Right lobe of liver (tissue), 6 donors: ENCODE results near the gene VSX2. TPM values are rescaled to one million over a fixed set of nuclear protein-coding genes. Genes with fewer than 3 reads are reported as not detected.
A peak's percentile ranks its signal among the peaks of the same experiment; 100 is the strongest.

Source experiments
- ATAC-seq, 4 donors: fragments of 200-7000 bp; cut with Tn5 transposase; one replicate each; pipeline ENCODE4 v1.9.1; 2020; ENCODE audit warnings: mild to moderate bottlenecking in 4 of 4, moderate library complexity in 4 of 4
- DNase-seq, 3 donors: peaks; one replicate each; pipeline ENCODE4 v3.0.0-alpha.2; 2020
- H3K27ac ChIP-seq, 3 donors: fragments of 200-600 bp; one replicate each; pipeline ENCODE4 v1.8.0; 2022
- H3K27me3 ChIP-seq, 2 donors: fragments of 200-600 bp; one replicate each; pipeline ENCODE4 v1.8.0; 2022
- H3K36me3 ChIP-seq, 4 donors: fragments of 200-600 bp; sonication (generic) in 1 of 4; one replicate each; pipeline versions ENCODE4 v1.5.1 to v1.8.0; 2017 to 2022; ENCODE audit warnings: control low read depth in 1 of 4
- H3K4me1 ChIP-seq, 4 donors: fragments of 200-600 bp; sonication (generic) in 1 of 4; one replicate each; pipeline versions ENCODE4 v1.5.1 to v1.8.0; 2017 to 2022; ENCODE audit warnings: control low read depth in 1 of 4
- H3K4me3 ChIP-seq, 3 donors: fragments of 200-600 bp; one replicate each; pipeline ENCODE4 v1.8.0; 2022
- H3K9me3 ChIP-seq, 4 donors: fragments of 200-600 bp; sonication (generic) in 1 of 4; one replicate each; pipeline versions ENCODE4 v1.5.1 to v1.8.0; 2017 to 2022; ENCODE audit warnings: control low read depth in 1 of 4
- CTCF ChIP-seq, 4 donors: fragments of 200-600 bp in 3 of 4; fragments of 450-650 bp in 1 of 4; IDR thresholded peaks; one replicate each; pipeline versions ENCODE4 v1.5.1 to v1.8.0; 2016 to 2022; ENCODE audit warnings: antibody characterized with exemption in 4 of 4, mild to moderate bottlenecking in 2 of 4
- POLR2A ChIP-seq: fragments of 450-650 bp; IDR thresholded peaks from one replicate; pipeline ENCODE4 v1.6.1; 2017; ENCODE audit warnings: antibody characterized with exemption, mild to moderate bottlenecking
- WGBS: methylation state at CpG from one replicate; pipeline ENCODE4 v1.1.6; 2018; ENCODE audit warnings: low coverage, low lambda C conversion rate; ENCODE audit not compliant: insufficient coverage; ENCODE audit errors: missing lambda C conversion rate; 5-methylcytosine and 5-hydroxymethylcytosine counted together
- intact Hi-C, 2 donors: fragments of 100-400 bp; cut with DNase I; formaldehyde crosslinking; loops; one replicate each; pipeline versions ENCODE4 v1.11.2 to v1.14.1; 2022
- total RNA-seq, 6 experiments: library from RNA; depleted of rRNA in 2 of 6; stranded (reverse); fragments of >200 nt in 2 of 6; fragmentation: NEBNext Ultra II Directional in 3 of 6; extraction: Animal tissue kit (Norgen Biotek cat#: 25700) in 3 of 6; gene quantifications; one replicate each; pipeline versions ENCODE4 v1.1.0 to v1.2.4, GENCODE V29; 2016 to 2023
- donor health status: DM: no; HTN: yes; CAD: no.
- donor health status: DM: no; HTN: no; CAD: no.
- donor health status: DM: no; HTN: no; CAD: no.
- donor health status: DM: no; HTN: yes; CAD: no.
- donor health status: DM: no; HTN: yes; CAD: no.

VSX2 gene
- total RNA-seq, 6 experiments from 2014 or later = not detected

- ATAC-seq (no peak), DNase-seq (no peak)
- Histone ChIP-seq H3K36me3 (no peaks in the 10 kb centered on the region), H3K4me3 (no peak overlapping the region), H3K27me3 (no peaks in the 10 kb centered on the region), H3K27ac (no peak overlapping the region), H3K4me1 (peaks cover 0 to 14% (median 4%) of the 10 kb centered on the region in 4 donors), H3K9me3 (no peaks in the 10 kb centered on the region)
- intact Hi-C loops = no loop called here
- WGBS = 40% methylated on average over 1 of the region's 3 CpGs
- no peak for TF ChIP-seq POLR2A
- TF ChIP-seq CTCF (IDR thresholded peaks at IDR 0.05) = no peak
These were observed 16.0 kb downstream of the VSX2 start for GRCh38 chr14:74255281-74255680.

- H3K4me3 ChIP-seq = peak overlapping the region; percentile 47 to 60 (median 53)
- no peaks in the 10 kb centered on the region for H3K9me3 ChIP-seq
- H3K27me3 ChIP-seq = no peaks in the 10 kb centered on the region
- peak in 2 of 3 donors; percentile 49 to 69 for DNase-seq
- H3K4me1 ChIP-seq = peaks cover 0 to 14% (median 4%) of the 10 kb centered on the region in 4 donors
- 2% methylated on average over 11 of the region's 68 CpGs for WGBS
- H3K36me3 ChIP-seq = no peaks in the 10 kb centered on the region
- H3K27ac ChIP-seq = no peak overlapping the region
- peak; percentile 91 to 98 (median 94) for ATAC-seq
- no peak for TF ChIP-seq POLR2A
- TF ChIP-seq CTCF (IDR thresholded peaks at IDR 0.05) = peak; percentile 82 to 98 (median 98)
- intact Hi-C loops = no loop called here
These were observed 18.1 kb downstream of the VSX2 start for GRCh38 chr14:74257078-74257940.

GRCh38 chr14:74257941-74258763, 18.9 kb downstream of the VSX2 start:
- H3K4me3 ChIP-seq = peak overlapping the region; percentile 47 to 60 (median 53)
- H3K27ac ChIP-seq = no peak overlapping the region
- no peaks in the 10 kb centered on the region for H3K36me3 ChIP-seq
- intact Hi-C loops = no loop called here
- no peak for TF ChIP-seq POLR2A
- TF ChIP-seq CTCF (IDR thresholded peaks at IDR 0.05) = no peak
- 2% methylated on average over 24 of the region's 56 CpGs for WGBS
- H3K27me3 ChIP-seq = no peaks in the 10 kb centered on the region
- peaks cover 0 to 14% (median 4%) of the 10 kb centered on the region in 4 donors for H3K4me1 ChIP-seq
- H3K9me3 ChIP-seq = no peaks in the 10 kb centered on the region
- ATAC-seq (peak in 1 of 4 donors; percentile 22), DNase-seq (no peak)

GRCh38 chr14:74258764-74259035, 19.5 kb downstream of the VSX2 start:
- 80% methylated on average over 2 of the region's 3 CpGs for WGBS
- no peaks in the 10 kb centered on the region for H3K36me3 ChIP-seq
- DNase-seq (no peak), ATAC-seq (no peak)
- no peaks in the 10 kb centered on the region for H3K9me3 ChIP-seq
- peaks cover 0 to 14% (median 4%) of the 10 kb centered on the region in 4 donors for H3K4me1 ChIP-seq
- intact Hi-C loops = no loop called here
- no peak overlapping the region for H3K27ac ChIP-seq
- H3K27me3 ChIP-seq = no peaks in the 10 kb centered on the region
- TF ChIP-seq POLR2A = no peak
- no peak for TF ChIP-seq CTCF (IDR thresholded peaks at IDR 0.05)
- H3K4me3 ChIP-seq = no peak overlapping the region
